Activated T-helper 17 cell treated with anti-CD3 and anti-CD28 coated beads, Interleukin-2, amount 50 U/mL, for 72 hours (primary cell): Measurements from ENCODE around the gene RCAN2. TPM values are rescaled to one million over a fixed set of nuclear protein-coding genes. Genes with fewer than 3 reads are reported as not detected.

Experiments
- ATAC-seq: fragments of 150-1000 bp; cut with Tn5 transposase; replicated peaks from 2 replicates; pipeline ENCODE4 v1.10.0; 2021; ENCODE audit warnings: mild to moderate bottlenecking, moderate library complexity
- H3K27ac Mint-ChIP-seq: one replicate; pipeline ENCODE4 v1.8.0; 2022; ENCODE audit warnings: mixed read lengths
- H3K27me3 Mint-ChIP-seq: one replicate; pipeline ENCODE4 v1.8.0; 2022; ENCODE audit warnings: mixed read lengths
- H3K36me3 Mint-ChIP-seq: one replicate; pipeline ENCODE4 v1.8.0; 2022; ENCODE audit warnings: low read depth, mild to moderate bottlenecking, mixed read lengths
- H3K4me1 Mint-ChIP-seq: one replicate; pipeline ENCODE4 v1.8.0; 2022; ENCODE audit warnings: mixed read lengths
- H3K4me3 Mint-ChIP-seq: one replicate; pipeline ENCODE4 v1.8.0; 2022; ENCODE audit warnings: mild to moderate bottlenecking, mixed read lengths
- H3K9me3 Mint-ChIP-seq: one replicate; pipeline ENCODE4 v1.8.0; 2022; ENCODE audit warnings: mixed read lengths
- total RNA-seq, 2 donors: library from RNA; stranded (reverse); gene quantifications; one replicate each; pipeline ENCODE4 v1.2.3, GENCODE V29; 2022

Gene RCAN2
- total RNA-seq, 2 donors from 2014 or later = 0.95 to 10.6 TPM

DNA sequence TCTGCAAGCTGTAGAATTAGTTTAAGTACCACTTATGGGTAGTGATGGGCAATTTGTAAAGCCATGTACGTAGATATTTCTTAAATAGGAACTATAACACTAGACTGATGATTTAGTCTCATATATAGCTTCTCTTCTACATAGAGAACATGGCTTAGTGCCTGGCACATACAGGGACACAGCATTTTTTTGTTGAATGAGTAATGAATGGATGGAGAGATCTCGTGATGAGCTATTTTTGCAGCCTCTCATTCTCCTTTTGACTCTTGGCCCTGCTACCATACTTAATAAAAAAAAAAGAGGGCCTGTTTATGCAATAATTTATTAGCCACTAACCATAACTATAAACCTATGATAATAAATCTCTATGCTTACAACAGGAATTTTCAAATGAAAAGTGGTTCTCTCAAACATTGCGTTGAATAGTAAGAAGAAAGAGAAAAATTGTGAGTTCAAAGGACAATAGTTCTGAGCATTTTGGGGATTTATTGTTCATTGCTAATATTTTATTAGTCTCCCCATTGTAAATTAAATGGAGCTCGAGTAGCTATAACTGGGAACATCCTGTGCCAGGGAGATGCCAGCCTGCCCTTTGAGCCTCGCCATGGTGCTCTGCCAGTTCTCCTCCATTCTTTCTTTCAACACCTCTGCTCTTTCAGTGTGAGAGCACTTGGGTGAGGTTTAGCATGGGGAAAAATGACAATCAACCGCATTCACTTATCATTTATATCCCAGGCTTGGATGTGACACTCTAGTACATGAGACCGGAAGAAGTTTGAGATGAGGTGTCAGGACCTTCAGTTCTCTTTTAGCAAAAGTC, 14.7 kb upstream of the RCAN2 start:
- no peaks in the 10 kb centered on the region for H3K9me3 Mint-ChIP-seq
- ATAC-seq = no peak

DNA sequence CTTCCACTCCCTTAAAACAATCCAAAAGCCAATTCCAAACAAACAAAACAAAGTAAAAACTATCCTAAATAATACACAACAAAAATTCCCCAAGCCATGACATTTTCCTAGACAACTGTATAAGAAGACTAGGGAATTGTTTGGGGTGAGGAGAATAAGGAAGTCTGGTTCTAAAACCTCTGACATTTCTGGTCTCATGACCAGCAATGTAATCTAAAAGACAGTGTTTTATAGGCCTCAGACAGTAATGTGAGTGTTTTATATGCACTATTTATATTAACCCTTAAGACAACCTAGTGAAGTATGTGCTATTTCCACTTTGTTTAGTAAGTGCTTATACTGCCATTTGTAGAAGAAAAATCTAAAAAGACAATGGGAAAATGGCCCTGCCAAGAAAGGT, 13.0 kb upstream of the RCAN2 start:
- no peaks in the 10 kb centered on the region for H3K9me3 Mint-ChIP-seq
- no peak for ATAC-seq
- H3K36me3 Mint-ChIP-seq = no peaks in the 10 kb centered on the region
- peaks cover 13% of the 10 kb centered on the region for H3K27me3 Mint-ChIP-seq
- H3K4me3 Mint-ChIP-seq = no peak overlapping the region
- no peaks in the 10 kb centered on the region for H3K4me1 Mint-ChIP-seq
- no peak overlapping the region for H3K27ac Mint-ChIP-seq

More for the DNA sequence above, 14.7 kb upstream of the RCAN2 start:
- no peaks in the 10 kb centered on the region for H3K4me1 Mint-ChIP-seq
- H3K27ac Mint-ChIP-seq = no peak overlapping the region
- H3K4me3 Mint-ChIP-seq = no peak overlapping the region
- peaks cover 4% of the 10 kb centered on the region for H3K27me3 Mint-ChIP-seq
- no peaks in the 10 kb centered on the region for H3K36me3 Mint-ChIP-seq

DNA sequence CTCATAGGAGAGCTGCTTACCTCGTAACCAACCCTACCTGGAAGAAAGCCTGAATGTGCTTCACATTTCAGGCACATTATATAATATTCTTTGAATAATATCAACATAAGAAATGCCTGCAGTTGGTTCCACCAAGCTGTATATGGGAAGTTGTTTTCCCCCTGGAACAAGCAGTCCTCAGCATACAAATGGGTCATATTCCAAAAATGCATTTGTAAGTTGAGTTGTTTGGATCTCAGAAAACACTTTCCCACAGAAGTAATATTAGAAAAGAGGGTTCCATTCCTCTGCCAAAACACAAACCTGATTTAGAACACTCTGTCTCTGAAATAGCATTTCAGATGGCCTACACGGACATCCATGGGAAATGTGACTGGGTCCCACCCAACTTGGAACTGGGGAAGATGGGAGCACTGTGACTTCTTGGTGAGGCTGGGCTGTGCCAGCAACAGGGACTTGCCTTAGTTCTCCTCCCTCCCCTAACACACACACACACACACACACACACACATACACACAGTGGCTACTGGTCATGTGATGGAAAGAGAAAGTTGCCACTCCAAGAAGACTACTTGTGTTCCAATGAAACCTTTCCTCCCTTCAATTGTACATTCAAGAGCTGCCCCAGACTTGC, 11.4 kb upstream of the RCAN2 start:
- no peaks in the 10 kb centered on the region for H3K4me1 Mint-ChIP-seq
- H3K9me3 Mint-ChIP-seq = no peaks in the 10 kb centered on the region
- H3K27ac Mint-ChIP-seq = no peak overlapping the region
- H3K27me3 Mint-ChIP-seq = peaks cover 16% of the 10 kb centered on the region
- ATAC-seq = no peak
- no peaks in the 10 kb centered on the region for H3K36me3 Mint-ChIP-seq
- no peak overlapping the region for H3K4me3 Mint-ChIP-seq

DNA sequence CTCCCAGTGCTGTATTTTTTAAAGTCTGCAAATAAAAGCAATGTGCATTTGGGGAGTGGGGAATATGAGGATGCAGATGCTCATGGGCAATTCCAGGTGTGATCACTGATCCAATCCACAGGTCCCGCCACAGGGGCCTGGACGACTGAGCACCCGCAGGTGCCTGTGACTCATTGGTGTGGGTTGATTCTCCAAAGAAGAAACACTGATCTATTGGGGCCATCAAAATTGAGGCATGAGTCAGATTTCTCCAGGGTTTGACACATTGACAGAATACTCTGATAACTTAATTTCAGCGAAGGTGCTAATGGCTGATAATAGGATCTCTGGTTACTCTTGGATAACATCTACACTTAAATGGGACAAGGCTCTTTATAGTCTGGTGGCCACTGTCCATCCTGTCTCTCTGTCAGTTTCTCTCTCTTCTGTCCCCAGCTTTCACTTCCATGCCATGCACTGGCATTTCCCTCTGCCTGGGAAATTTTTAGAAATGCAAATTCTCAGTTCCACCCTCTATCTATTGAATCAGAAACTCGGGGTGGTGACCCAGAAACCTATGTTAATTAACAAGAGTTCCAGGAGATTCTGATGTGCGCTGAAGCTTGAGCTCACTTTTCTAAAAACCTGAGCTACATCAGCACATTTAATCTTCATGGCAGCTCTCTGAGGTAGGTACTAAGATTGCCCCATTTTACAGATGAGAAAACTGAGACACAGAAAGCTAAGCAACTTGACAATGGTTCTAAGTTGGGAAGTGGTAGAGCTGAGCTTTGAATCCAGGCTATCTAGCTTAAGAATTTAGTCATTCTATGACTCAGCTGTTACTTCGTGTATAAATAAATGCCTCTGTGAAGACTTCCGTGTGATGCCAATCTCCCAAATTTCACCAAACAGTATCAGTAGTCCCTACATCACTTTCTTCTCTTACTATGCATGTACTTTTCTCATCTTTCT, 10.2 kb upstream of the RCAN2 start:
- Mint-ChIP-seq H3K27me3 (peaks cover 25% of the 10 kb centered on the region), H3K36me3 (no peaks in the 10 kb centered on the region), H3K27ac (no peak overlapping the region), H3K4me3 (no peak overlapping the region), H3K9me3 (no peaks in the 10 kb centered on the region), H3K4me1 (no peaks in the 10 kb centered on the region)
- peak; percentile 24 for ATAC-seq

DNA sequence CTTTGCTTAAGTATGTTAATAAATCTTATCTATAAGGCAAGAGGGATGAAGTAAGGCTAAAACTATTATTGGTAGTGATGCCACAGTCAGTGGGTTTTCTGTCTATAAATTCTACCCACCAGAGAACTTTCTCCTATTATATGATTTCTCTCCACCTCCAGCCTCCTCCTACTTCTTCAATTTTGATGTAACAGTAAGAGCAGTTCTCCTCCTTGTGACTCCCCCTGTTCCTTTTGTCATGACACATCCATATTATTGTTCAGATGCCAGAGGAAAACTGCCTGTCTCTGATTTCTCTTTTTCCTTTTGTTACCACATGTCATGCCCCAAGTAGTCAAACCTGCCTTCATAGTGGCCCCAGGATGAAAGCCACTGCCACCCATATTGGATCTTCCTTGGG, 9.1 kb upstream of the RCAN2 start:
- no peak for ATAC-seq
- no peak overlapping the region for H3K27ac Mint-ChIP-seq
- no peaks in the 10 kb centered on the region for H3K9me3 Mint-ChIP-seq
- no peak overlapping the region for H3K4me3 Mint-ChIP-seq
- no peaks in the 10 kb centered on the region for H3K4me1 Mint-ChIP-seq
- H3K36me3 Mint-ChIP-seq = no peaks in the 10 kb centered on the region
- peaks cover 31% of the 10 kb centered on the region for H3K27me3 Mint-ChIP-seq

DNA sequence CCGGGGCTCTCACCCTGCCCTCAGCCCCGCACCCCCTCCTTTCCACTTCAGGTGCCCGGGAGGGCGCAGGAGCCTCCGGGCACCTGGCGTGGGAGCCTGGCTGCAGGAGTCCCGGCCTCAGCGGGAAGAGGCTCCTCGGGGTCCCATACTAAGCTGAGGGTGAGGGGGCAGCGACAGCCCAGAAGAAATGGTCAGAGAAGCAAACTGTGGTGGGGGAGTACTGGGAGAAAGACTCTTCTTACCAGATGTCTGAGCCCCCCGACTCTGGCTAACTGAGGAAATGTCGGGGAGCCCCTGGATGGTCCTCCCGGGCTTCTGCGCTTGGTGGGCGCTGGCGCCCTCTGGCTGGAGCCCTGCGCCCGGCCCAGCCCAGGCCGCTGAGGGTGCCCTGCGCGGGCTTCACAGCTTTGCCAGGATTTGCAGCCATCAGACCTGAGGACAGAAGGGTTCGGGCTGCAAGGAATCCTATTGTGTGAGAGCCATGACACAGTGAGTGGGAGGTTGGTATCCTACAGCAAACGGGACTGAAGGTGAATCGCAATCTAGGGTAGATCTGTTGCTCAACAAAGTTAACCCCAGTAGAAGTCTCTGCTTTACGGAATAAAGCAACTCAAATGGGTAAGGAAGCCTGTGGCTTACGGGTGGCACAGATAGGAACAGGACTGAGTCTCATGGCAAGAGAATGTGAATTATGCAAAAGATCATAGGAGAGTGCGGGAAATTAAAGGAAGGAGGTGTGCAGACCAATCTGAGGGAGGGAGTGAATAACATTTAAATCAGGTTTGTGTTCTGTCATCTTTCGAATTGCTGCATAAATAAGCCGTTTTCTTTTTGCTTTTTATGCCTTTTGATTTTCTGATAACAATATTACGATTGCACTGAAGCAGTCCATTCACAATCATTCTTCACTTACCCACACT, 639 bp upstream of the RCAN2 start:
- Mint-ChIP-seq H3K36me3 (no peaks in the 10 kb centered on the region), H3K4me1 (no peaks in the 10 kb centered on the region), H3K27me3 (peaks cover 66% of the 10 kb centered on the region), H3K4me3 (peak overlapping the region; percentile 4), H3K9me3 (no peaks in the 10 kb centered on the region), H3K27ac (no peak overlapping the region)
- ATAC-seq = peak; percentile 28

DNA sequence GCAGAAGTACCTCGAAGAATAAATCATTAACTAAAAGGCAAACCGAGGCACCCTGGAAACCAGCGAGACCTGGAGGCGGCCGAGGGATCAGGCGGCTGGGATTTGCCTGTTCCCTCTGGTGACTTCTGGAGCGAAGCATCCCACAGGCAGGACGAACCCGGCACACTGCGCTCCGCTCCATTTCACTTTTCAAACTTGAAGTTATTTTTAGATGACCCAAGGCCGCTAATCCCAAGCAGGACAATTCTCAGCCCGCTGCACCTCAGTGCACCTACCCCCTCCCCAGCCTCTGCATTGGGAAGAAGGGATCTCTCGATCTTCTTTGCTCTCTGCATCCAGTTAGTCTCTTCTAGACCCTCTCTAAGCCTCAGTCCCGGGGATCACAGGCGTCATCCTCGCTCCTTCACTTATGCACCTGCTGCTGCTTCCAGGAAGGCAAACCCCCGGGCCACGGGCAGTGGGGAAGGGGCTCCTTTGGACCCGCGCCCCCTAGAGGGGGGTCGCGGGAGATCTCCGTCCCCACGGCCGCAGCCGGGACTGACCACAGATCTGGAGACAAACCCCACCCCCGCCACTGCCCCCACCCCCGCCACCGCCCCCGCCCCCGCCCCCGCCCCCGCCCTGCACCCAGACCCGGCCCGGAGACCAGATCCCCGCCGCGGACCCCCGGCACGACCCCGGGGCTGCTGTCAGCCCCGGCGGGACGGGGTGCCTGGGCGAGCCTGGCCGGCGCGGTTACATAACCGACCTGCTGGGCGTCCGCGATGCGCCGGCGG, 636 bp downstream of the RCAN2 start:
- Mint-ChIP-seq H3K9me3 (no peaks in the 10 kb centered on the region), H3K27ac (no peak overlapping the region), H3K27me3 (peaks cover 69% of the 10 kb centered on the region), H3K4me3 (peak overlapping the region; percentile 55), H3K4me1 (no peaks in the 10 kb centered on the region), H3K36me3 (no peaks in the 10 kb centered on the region)
- no peak for ATAC-seq

DNA sequence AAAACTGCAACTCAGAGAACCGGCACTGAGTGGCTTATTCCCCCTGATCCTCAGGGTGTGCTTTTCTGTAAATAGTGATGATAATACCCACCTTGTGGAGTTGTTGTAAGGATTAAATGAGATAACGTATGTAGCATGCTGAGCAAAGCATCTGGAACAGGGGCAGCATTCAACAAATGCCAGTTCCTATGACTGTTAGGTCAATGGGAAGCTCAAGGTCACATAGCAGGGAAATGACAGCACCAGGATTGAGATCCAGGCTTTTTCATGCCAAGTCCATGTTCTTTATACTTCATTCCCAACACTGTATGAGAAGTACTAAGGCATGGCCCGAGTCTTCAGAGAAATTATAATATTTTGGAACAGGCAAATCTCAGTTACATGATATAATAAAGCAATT, 5.1 kb downstream of the RCAN2 start:
- no peaks in the 10 kb centered on the region for H3K36me3 Mint-ChIP-seq

DNA sequence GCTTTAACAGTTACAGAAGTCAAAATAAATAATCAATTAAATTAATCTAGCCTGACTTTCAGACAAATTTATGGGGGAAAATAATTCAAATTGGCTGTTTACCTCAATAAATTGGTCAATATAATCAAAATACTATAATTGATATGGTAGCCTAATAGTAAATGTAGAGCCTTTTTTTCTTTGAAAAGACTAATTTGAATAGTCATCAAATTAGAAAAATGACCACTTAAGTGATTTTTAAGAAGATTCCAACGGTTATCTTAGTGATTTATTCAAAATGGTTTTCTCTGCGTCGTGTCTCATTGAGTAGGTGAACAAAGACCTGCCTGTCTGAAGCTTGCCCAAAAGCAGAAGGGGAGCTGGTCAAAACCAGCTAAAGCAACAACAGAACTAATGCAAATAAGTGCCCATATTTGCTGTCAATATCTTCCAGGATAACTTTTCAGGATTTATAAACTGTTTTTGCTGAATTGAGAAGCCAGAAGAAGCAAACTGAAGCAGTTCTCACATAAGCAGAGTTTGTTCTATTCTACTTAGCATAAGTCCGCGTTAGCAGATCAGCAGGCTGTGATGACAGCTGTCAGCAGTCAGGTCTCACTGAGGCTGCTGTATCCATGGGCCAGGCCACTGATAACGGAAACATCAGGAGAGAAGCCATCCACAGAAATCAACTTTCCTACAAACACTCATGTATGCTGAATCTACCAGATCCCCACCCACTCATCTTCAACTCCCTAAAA, 7.0 kb downstream of the RCAN2 start:
- no peaks in the 10 kb centered on the region for H3K4me1 Mint-ChIP-seq
- ATAC-seq = no peak
- H3K27me3 Mint-ChIP-seq = peaks cover 59% of the 10 kb centered on the region
- no peak overlapping the region for H3K4me3 Mint-ChIP-seq
- no peak overlapping the region for H3K27ac Mint-ChIP-seq
- no peaks in the 10 kb centered on the region for H3K36me3 Mint-ChIP-seq
- H3K9me3 Mint-ChIP-seq = no peaks in the 10 kb centered on the region

More for the DNA sequence above, 5.1 kb downstream of the RCAN2 start:
- peaks cover 70% of the 10 kb centered on the region for H3K27me3 Mint-ChIP-seq
- H3K27ac Mint-ChIP-seq = no peak overlapping the region
- ATAC-seq = no peak
- no peaks in the 10 kb centered on the region for H3K9me3 Mint-ChIP-seq
- no peaks in the 10 kb centered on the region for H3K4me1 Mint-ChIP-seq
- no peak overlapping the region for H3K4me3 Mint-ChIP-seq

DNA sequence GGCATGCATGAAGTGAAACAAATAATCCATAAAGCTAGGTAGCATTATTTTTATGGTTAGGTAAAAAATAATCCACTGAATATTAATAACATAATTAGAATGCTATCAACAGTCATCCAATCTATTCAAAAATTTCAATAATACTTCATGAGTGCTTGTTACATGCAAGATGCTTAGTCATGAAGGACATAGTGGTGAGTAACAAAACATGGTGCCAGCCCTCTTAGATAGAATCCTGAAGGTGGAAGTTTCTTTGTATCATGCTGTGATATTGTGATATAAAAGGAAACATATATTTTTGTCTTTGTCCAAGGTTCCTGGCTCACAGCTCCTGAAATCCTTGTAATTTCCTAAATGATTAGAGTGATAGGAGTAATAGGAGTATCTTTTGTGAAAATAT, 14.9 kb downstream of the RCAN2 start:
- ATAC-seq = no peak
- Mint-ChIP-seq H3K4me1 (no peaks in the 10 kb centered on the region), H3K27ac (no peak overlapping the region), H3K9me3 (no peaks in the 10 kb centered on the region), H3K27me3 (peaks cover 23% of the 10 kb centered on the region), H3K36me3 (no peaks in the 10 kb centered on the region), H3K4me3 (no peak overlapping the region)

DNA sequence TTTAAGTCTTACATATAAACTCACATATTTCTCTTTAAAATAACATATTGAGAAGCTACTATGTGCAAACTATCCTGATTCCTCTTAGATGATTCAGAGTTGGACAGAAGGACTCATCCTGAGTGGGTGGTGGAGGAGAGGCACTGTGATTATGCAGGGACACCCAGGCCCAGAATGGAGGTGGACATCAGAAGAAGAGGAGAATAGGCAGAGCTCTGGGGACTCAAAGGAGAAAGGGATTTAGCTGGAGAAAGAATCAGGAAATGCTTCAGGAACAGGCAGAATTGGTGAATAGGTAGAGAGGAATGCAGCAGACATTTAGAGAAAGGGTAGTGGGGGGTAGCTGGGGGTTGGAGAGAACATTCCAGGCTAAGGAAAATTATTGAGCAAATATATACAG, 17.4 kb downstream of the RCAN2 start:
- Mint-ChIP-seq H3K36me3 (no peaks in the 10 kb centered on the region), H3K9me3 (no peaks in the 10 kb centered on the region), H3K27me3 (peaks cover 26% of the 10 kb centered on the region), H3K4me1 (no peaks in the 10 kb centered on the region), H3K27ac (no peak overlapping the region), H3K4me3 (no peak overlapping the region)
- ATAC-seq = no peak

DNA sequence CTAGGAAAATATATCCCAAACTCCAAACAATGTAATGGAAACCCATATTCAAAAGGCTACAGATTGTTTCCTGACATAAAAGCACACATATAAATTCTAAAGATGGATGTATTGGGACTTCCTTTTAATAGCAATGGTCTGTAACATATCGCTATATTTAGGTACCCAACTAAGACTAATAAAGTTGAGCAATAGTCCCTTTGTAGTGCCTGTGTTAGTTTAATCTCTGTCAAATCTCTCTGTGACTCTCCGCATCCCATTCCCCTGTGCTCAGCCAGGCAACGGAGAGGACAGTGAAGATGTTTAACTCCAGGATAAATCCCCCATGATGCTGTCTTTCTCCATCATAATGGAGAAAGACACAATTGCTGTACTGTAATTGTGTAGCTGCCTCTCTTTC, 19.0 kb downstream of the RCAN2 start:
- H3K4me3 Mint-ChIP-seq = no peak overlapping the region
- H3K27ac Mint-ChIP-seq = no peak overlapping the region
- no peak for ATAC-seq
- no peaks in the 10 kb centered on the region for H3K4me1 Mint-ChIP-seq
- no peaks in the 10 kb centered on the region for H3K9me3 Mint-ChIP-seq
- no peaks in the 10 kb centered on the region for H3K36me3 Mint-ChIP-seq
- H3K27me3 Mint-ChIP-seq = peaks cover 30% of the 10 kb centered on the region

DNA sequence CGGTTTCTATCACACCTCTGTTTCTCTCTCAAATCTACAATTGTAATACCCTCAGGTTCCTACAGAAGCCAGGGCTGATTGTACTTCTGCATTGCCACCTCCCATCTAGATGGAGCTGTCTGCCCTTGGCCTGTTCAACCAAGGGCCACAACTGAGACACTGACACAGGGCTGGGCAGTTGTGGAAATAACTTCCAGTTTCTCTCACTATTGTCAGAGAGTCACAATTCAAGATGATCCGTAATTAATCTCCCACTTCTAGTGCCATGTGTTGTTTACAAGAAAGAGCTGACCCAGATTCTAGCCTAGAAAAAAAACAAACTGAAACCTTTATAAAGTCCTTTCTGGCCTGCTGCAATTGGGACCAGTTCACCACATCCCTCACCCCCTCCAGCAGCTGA, 22.2 kb downstream of the RCAN2 start:
- H3K27me3 Mint-ChIP-seq = peaks cover 25% of the 10 kb centered on the region
- H3K4me1 Mint-ChIP-seq = no peaks in the 10 kb centered on the region
- H3K36me3 Mint-ChIP-seq = no peaks in the 10 kb centered on the region
- no peak overlapping the region for H3K4me3 Mint-ChIP-seq
- no peak overlapping the region for H3K27ac Mint-ChIP-seq
- ATAC-seq = no peak
- no peaks in the 10 kb centered on the region for H3K9me3 Mint-ChIP-seq
